GM12875 (cell line): Measurements from ENCODE around the gene JARID2.

Source experiments
- H3K4me3 ChIP-seq: one replicate; pipeline ENCODE4 v1.5.1; 2011; ENCODE audit warnings: low read depth, low read length, control low read depth
- CTCF ChIP-seq: IDR thresholded peaks from 2 replicates; pipeline ENCODE4 v1.5.1; 2011; ENCODE audit warnings: low read depth, mild to moderate bottlenecking, control low read depth, inconsistent platforms, low read length, moderate library complexity, borderline replicate concordance; ENCODE audit not compliant: insufficient read depth

Gene JARID2

GRCh38 chr6:15489261-15489962, 243.5 kb downstream of the JARID2 start:
- H3K4me3 ChIP-seq = no peak overlapping the region
- TF ChIP-seq CTCF = no peak

GRCh38 chr6:15490242-15491100, 244.6 kb downstream of the JARID2 start:
- no peak for TF ChIP-seq CTCF
- no peak overlapping the region for H3K4me3 ChIP-seq

- TF ChIP-seq CTCF = peak; percentile 82
- H3K4me3 ChIP-seq = no peak overlapping the region
Observed at GRCh38 chr6:15491255-15491985, 245.6 kb downstream of the JARID2 start.

GRCh38 chr6:15491986-15492269, 246.1 kb downstream of the JARID2 start:
- no peak overlapping the region for H3K4me3 ChIP-seq

GRCh38 chr6:15493437-15494168, 247.7 kb downstream of the JARID2 start:
- no peak overlapping the region for H3K4me3 ChIP-seq
- no peak for TF ChIP-seq CTCF

More at GRCh38 chr6:15491986-15492269, 246.1 kb downstream of the JARID2 start:
- no peak for TF ChIP-seq CTCF

- H3K4me3 ChIP-seq = no peak overlapping the region
- no peak for TF ChIP-seq CTCF
Observed at GRCh38 chr6:15495375-15495901, 249.6 kb downstream of the JARID2 start.
